Right lobe of liver (tissue), 6 donors: ENCODE data around the gene TRIM42. TPM values are rescaled to one million over a fixed set of nuclear protein-coding genes. Genes with fewer than 3 reads are reported as not detected.

Experiments
- ATAC-seq, 4 donors: fragments of 200-7000 bp; cut with Tn5 transposase; one replicate each; pipeline ENCODE4 v1.9.1; 2020; ENCODE audit warnings: mild to moderate bottlenecking in 4 of 4, moderate library complexity in 4 of 4
- DNase-seq, 3 donors: peaks; one replicate each; pipeline ENCODE4 v3.0.0-alpha.2; 2020
- H3K27ac ChIP-seq, 3 donors: fragments of 200-600 bp; one replicate each; pipeline ENCODE4 v1.8.0; 2022
- H3K27me3 ChIP-seq, 2 donors: fragments of 200-600 bp; one replicate each; pipeline ENCODE4 v1.8.0; 2022
- H3K36me3 ChIP-seq, 4 donors: fragments of 200-600 bp; sonication (generic) in 1 of 4; one replicate each; pipeline versions ENCODE4 v1.5.1 to v1.8.0; 2017 to 2022; ENCODE audit warnings: control low read depth in 1 of 4
- H3K4me1 ChIP-seq, 4 donors: fragments of 200-600 bp; sonication (generic) in 1 of 4; one replicate each; pipeline versions ENCODE4 v1.5.1 to v1.8.0; 2017 to 2022; ENCODE audit warnings: control low read depth in 1 of 4
- H3K4me3 ChIP-seq, 3 donors: fragments of 200-600 bp; one replicate each; pipeline ENCODE4 v1.8.0; 2022
- H3K9me3 ChIP-seq, 4 donors: fragments of 200-600 bp; sonication (generic) in 1 of 4; one replicate each; pipeline versions ENCODE4 v1.5.1 to v1.8.0; 2017 to 2022; ENCODE audit warnings: control low read depth in 1 of 4
- POLR2A ChIP-seq: fragments of 450-650 bp; IDR thresholded peaks from one replicate; pipeline ENCODE4 v1.6.1; 2017; ENCODE audit warnings: antibody characterized with exemption, mild to moderate bottlenecking
- WGBS: methylation state at CpG from one replicate; pipeline ENCODE4 v1.1.6; 2018; ENCODE audit warnings: low coverage, low lambda C conversion rate; ENCODE audit not compliant: insufficient coverage; ENCODE audit errors: missing lambda C conversion rate; 5-methylcytosine and 5-hydroxymethylcytosine counted together
- intact Hi-C, 2 donors: fragments of 100-400 bp; cut with DNase I; formaldehyde crosslinking; loops; one replicate each; pipeline versions ENCODE4 v1.11.2 to v1.14.1; 2022
- total RNA-seq, 6 experiments: library from RNA; depleted of rRNA in 2 of 6; stranded (reverse); fragments of >200 nt in 2 of 6; fragmentation: NEBNext Ultra II Directional in 3 of 6; extraction: Animal tissue kit (Norgen Biotek cat#: 25700) in 3 of 6; gene quantifications; one replicate each; pipeline versions ENCODE4 v1.1.0 to v1.2.4, GENCODE V29; 2016 to 2023
- TF ChIP-seq, protein P1 (sequence below), 4 donors: fragments of 200-600 bp in 3 of 4; fragments of 450-650 bp in 1 of 4; IDR thresholded peaks; one replicate each; pipeline versions ENCODE4 v1.5.1 to v1.8.0; 2016 to 2022; ENCODE audit warnings: antibody characterized with exemption in 4 of 4, mild to moderate bottlenecking in 2 of 4
- donor health status: DM: no; HTN: yes; CAD: no.
- donor health status: DM: no; HTN: no; CAD: no.
- donor health status: DM: no; HTN: no; CAD: no.
- donor health status: DM: no; HTN: yes; CAD: no.
- donor health status: DM: no; HTN: yes; CAD: no.

Gene TRIM42
- total RNA-seq, 6 experiments from 2014 or later, result not detected

DNA sequence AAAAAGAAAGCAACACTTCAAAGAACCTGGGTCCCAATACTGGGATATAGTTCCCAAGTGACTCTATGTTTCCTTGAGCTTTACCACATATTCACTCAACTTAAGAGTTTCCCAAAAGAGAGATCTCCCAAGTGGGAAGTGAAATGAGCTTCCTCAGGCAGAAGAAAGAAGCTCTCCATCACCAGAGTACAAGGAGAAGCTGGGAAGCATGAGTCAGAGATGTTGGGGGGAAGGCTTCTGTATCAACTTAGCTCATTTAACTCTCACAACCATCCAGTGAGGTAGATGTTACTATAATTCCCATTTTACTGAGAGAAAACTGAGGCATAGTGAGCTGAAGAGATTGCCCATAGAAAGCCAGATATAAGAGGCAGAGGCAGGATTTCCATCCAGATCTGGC is 47.0 kb upstream of the TRIM42 start:
- Histone ChIP-seq H3K9me3 (no peaks in the 10 kb centered on the region), H3K36me3 (no peaks in the 10 kb centered on the region), H3K4me1 (no peaks in the 10 kb centered on the region), H3K4me3 (no peak overlapping the region), H3K27ac (no peak overlapping the region), H3K27me3 (no peaks in the 10 kb centered on the region)
- TF ChIP-seq POLR2A, result no peak
- TF ChIP-seq, protein P1, sequence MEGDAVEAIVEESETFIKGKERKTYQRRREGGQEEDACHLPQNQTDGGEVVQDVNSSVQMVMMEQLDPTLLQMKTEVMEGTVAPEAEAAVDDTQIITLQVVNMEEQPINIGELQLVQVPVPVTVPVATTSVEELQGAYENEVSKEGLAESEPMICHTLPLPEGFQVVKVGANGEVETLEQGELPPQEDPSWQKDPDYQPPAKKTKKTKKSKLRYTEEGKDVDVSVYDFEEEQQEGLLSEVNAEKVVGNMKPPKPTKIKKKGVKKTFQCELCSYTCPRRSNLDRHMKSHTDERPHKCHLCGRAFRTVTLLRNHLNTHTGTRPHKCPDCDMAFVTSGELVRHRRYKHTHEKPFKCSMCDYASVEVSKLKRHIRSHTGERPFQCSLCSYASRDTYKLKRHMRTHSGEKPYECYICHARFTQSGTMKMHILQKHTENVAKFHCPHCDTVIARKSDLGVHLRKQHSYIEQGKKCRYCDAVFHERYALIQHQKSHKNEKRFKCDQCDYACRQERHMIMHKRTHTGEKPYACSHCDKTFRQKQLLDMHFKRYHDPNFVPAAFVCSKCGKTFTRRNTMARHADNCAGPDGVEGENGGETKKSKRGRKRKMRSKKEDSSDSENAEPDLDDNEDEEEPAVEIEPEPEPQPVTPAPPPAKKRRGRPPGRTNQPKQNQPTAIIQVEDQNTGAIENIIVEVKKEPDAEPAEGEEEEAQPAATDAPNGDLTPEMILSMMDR (IDR thresholded peaks at IDR 0.05), result no peak
- ATAC-seq (no peak), DNase-seq (no peak)
- intact Hi-C loops, result no loop called here

GRCh38 chr3:140635276-140635675 is 42.6 kb upstream of the TRIM42 start:
- Histone ChIP-seq H3K27me3 (no peaks in the 10 kb centered on the region), H3K36me3 (no peaks in the 10 kb centered on the region), H3K4me1 (no peaks in the 10 kb centered on the region), H3K9me3 (no peaks in the 10 kb centered on the region), H3K4me3 (no peak overlapping the region), H3K27ac (no peak overlapping the region)
- intact Hi-C loops, result no loop called here
- 60% methylated on average over 5 of the region's 5 CpGs for WGBS
- TF ChIP-seq, protein P1 (IDR thresholded peaks at IDR 0.05), result no peak
- no peak for TF ChIP-seq POLR2A
- ATAC-seq, result no peak
- no peak for DNase-seq

GRCh38 chr3:140636406-140637138 is 41.3 kb upstream of the TRIM42 start:
- WGBS, result 63% methylated on average over 6 of the region's 6 CpGs
- H3K36me3 ChIP-seq, result no peaks in the 10 kb centered on the region
- H3K4me3 ChIP-seq, result no peak overlapping the region
- H3K9me3 ChIP-seq, result no peaks in the 10 kb centered on the region
- no peak for ATAC-seq
- intact Hi-C loops, result no loop called here
- H3K27ac ChIP-seq, result no peak overlapping the region
- TF ChIP-seq, protein P1 (IDR thresholded peaks at IDR 0.05), result no peak
- TF ChIP-seq POLR2A, result no peak
- no peak for DNase-seq
- no peaks in the 10 kb centered on the region for H3K27me3 ChIP-seq
- H3K4me1 ChIP-seq, result no peaks in the 10 kb centered on the region

- H3K27me3 ChIP-seq, result no peaks in the 10 kb centered on the region
- H3K9me3 ChIP-seq, result no peaks in the 10 kb centered on the region
- DNase-seq (no peak), ATAC-seq (no peak)
- intact Hi-C loops, result no loop called here
- H3K36me3 ChIP-seq, result no peaks in the 10 kb centered on the region
- TF ChIP-seq POLR2A, result no peak
- TF ChIP-seq, protein P1 (IDR thresholded peaks at IDR 0.05), result no peak
- H3K4me1 ChIP-seq, result no peaks in the 10 kb centered on the region
- no peak overlapping the region for H3K27ac ChIP-seq
- no peak overlapping the region for H3K4me3 ChIP-seq
- no CpG with 5 or more reads among the region's 23 CpGs for WGBS
Observed at GRCh38 chr3:140651287-140651686, 26.6 kb upstream of the TRIM42 start.
